ENCODE results near the gene PARP9. TPM values are rescaled to one million over a fixed set of nuclear protein-coding genes. Genes with fewer than 3 reads are reported as not detected.
"Not testable (repeated sequence)": the region's sequence is repeated elsewhere in the genome, so short reads cannot be mapped to it uniquely, and the experiment has no call there.

The PARP9 gene
- total and polyA plus RNA-seq, 2 of the 8 experiments (the other 6 are each of a cell fraction or from before 2014, with no cell fraction given), result 3.7 to 4.5 TPM

- H2AFZ ChIP-seq (ENCODE audit: low read length); H3K4ac ChIP-seq (replicated peaks; ENCODE audit: insufficient read length, low read depth, low read length); H3K27ac ChIP-seq (ENCODE audit: low read depth, low read length); H2BK5ac ChIP-seq (ENCODE audit: low read depth, low read length); H2BK12ac ChIP-seq (ENCODE audit: low read depth, low read length); POLR2A ChIA-PET (ENCODE audit: partially characterized antibody); H2AK5ac ChIP-seq (ENCODE audit: low read depth, low read length); H2BK20ac ChIP-seq (ENCODE audit: low read length); H3K9ac ChIP-seq (replicated peaks in 1 of 4; ENCODE audit: extremely low read depth in 1 of 4, low read depth in 3 of 4, low read length in 3 of 4); H3K14ac ChIP-seq (ENCODE audit: insufficient read length); H3K36me3 ChIP-seq (ENCODE audit: control insufficient read depth in 2 of 4, insufficient read depth in 4 of 4, low read length in 3 of 4); H4K5ac ChIP-seq (ENCODE audit: insufficient read length, low read depth, low read length); H2BK120ac ChIP-seq (replicated peaks; ENCODE audit: low read depth, low read length); H3K27me3 ChIP-seq (replicated peaks in 1 of 4; ENCODE audit: control insufficient read depth in 3 of 4, extremely low read depth in 1 of 4, insufficient read depth in 3 of 4, low read length in 3 of 4); H3K4me2 ChIP-seq (ENCODE audit: insufficient read depth in 1 of 2, low read depth in 2 of 2, low read length in 2 of 2); FAIRE-seq; H3K23ac ChIP-seq (ENCODE audit: insufficient read length); H3K18ac ChIP-seq (ENCODE audit: extremely low read depth, low read length); H2BK15ac ChIP-seq (ENCODE audit: low read length); H3K9me3 ChIP-seq (ENCODE audit: insufficient read depth in 2 of 2, low read depth in 1 of 2, low read length in 1 of 2); H4K91ac ChIP-seq (replicated peaks; ENCODE audit: insufficient read length, low read length); H3K4me1 ChIP-seq (replicated peaks in 1 of 4; ENCODE audit: control insufficient read depth in 3 of 4, insufficient read depth in 4 of 4, low read length in 3 of 4); H3K56ac ChIP-seq (replicated peaks; ENCODE audit: insufficient read length, low read depth, low read length); DNase-seq (ENCODE audit: low read depth in 1 of 2, low spot score in 2 of 2); H3K4me3 ChIP-seq (ENCODE audit: extremely low read depth in 1 of 4, insufficient read depth in 2 of 4, low read depth in 3 of 4, low read length in 4 of 4); H3K23me2 ChIP-seq (ENCODE audit: low read depth, low read length); H4K8ac ChIP-seq (ENCODE audit: extremely low read depth, insufficient read depth, low read length): not testable (repeated sequence)
- WGBS, 2 experiments (ENCODE audit: extremely low coverage in 1 of 2, insufficient coverage in 1 of 2, insufficient read length in 1 of 2, insufficient replicate concordance in 2 of 2, low coverage in 1 of 2, low lambda C conversion rate in 2 of 2, missing lambda C conversion rate in 1 of 2), result 86% methylated on average over 6 of the region's 6 CpGs; no CpG with 5 or more reads in 1 of the 2 experiments
- peaks cover 13% of the 10 kb centered on the region for H3K79me1 ChIP-seq (ENCODE audit: low read depth, low read length)
- H4K20me1 ChIP-seq (replicated peaks in 1 of 2; ENCODE audit: control insufficient read depth in 1 of 2, insufficient read depth in 2 of 2, low read length in 2 of 2), result peaks cover 11 to 12% of the 10 kb centered on the region in 2 experiments
- peaks cover 9 to 78% of the 10 kb centered on the region in 2 experiments; a peak in 3 of 4 replicates for H3K79me2 ChIP-seq (ENCODE audit: control insufficient read depth in 1 of 2, insufficient read depth in 2 of 2, low read length in 2 of 2)
- CTCF ChIA-PET (ENCODE audit: partially characterized antibody), result interaction anchor here (1.2 to 2.5 kb wide), 3 partner anchors 21 to 59 kb away, joined by 3 to 6 read pairs (median 4); no protein-coding TSS in a partner anchor
These were observed 63.1 kb downstream of the PARP9 start for GRCh38 chr3:122500964-122501363.
